HG02840 (cell line): ENCODE measurements around the gene SLC37A1.
A peak's percentile ranks its signal among the peaks of the same experiment; 100 is the strongest.

Experiments
- ATAC-seq: cut with Tn5 transposase; IDR thresholded peaks from one replicate; pipeline ENCODE4 v1.9.1; 2021; ENCODE audit warnings: mild to moderate bottlenecking, moderate library complexity, moderate number of reproducible peaks; ENCODE audit not compliant: unreplicated experiment, low FRiP score

Gene SLC37A1

DNA sequence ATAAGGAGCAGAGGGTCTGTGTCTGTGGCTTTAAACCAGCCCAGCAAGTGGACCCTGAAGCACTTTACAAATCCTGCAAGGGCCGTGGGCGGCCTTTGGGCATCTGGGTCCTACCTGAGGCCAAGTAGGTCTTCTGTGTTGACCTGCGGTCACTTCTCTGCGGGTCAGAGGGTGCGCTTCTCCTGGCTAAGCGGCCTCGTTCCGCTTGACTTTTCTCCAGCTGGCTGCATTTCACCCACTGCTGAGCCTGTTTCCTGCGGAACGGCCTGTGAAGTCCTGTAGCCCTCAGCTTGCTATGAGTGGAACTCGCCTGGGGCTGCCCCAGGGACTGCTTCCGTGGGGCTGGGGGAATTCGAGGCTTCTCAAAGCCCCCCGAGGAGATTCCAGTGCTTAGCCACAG lies 43.3 kb downstream of the SLC37A1 start:
- no peak for ATAC-seq

DNA sequence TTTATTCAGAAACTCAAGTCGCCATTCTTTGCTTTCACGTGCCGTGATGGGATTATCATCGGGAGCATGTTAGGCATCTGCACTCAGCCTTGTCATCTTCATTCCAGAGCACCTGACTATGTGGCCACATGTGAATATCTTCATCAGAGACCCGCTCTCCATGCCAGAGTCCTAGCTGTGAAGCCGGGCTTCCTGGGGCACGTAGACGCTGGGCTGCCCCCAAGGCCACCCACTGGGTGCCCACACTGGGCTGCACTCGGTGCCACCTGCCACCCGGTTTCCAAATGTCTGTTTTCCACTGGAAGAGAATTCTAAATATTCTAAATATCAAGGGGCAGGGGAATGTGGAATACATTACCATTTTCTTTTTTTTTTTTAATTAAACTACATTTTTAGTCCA lies 43.8 kb downstream of the SLC37A1 start:
- ATAC-seq: no peak

DNA sequence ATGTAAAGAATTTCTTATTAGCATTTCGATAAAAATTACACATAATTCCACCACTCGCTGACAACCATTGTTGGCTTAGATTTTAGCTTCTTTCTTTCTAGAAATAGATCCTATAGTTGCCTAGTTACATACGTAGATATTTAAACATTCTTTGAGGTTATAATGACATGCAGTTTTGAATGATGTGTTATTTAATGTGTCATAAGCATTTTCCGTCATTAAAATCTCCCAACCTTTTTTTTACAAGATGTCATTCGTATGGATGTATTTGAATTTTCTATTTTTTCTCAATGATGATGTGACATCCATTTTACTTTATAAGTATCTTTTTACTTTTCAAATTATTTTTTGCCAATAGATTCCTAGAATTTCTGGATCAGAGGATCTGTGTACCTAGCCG lies 44.7 kb downstream of the SLC37A1 start:
- ATAC-seq: no peak

DNA sequence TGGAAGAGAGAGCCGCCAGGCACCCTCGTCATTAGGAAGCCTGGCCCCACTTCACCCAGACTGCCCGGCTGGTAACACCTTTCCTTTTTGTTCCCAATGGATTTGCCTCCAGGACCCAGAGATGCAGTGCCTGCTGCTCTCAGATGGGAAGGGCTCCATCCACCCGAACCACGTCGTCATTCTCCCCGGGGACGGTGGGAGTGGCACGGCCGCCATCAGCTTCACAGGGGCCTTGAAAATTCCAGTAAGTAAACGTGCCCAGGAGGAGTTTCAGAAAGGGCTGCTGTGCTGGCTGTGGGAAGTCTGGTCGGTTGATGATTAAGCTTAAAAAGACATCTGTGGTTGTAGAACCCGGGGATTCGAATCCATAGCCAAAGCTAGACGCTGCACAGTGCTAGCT lies 45.2 kb downstream of the SLC37A1 start:
- no peak for ATAC-seq

DNA sequence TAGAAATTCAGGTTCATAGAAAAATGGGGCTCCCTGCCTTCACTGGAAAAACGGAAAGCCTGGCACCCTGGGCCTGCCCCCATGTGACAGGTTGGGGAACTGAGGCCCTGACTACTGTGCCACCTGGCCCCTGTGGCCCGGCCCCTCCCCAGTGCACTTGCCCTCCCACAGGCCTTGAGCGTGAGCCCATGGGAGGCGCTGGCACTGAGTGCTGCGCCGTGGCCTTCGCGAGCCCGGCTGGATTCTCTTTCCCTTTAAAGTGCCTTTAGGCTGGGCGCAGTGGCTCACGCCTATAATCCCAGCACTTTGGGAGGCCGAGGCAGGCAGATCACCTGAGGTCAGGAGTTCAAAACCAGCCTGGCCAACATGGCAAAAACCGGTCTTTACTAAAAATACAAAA lies 45.7 kb downstream of the SLC37A1 start:
- ATAC-seq: no peak

DNA sequence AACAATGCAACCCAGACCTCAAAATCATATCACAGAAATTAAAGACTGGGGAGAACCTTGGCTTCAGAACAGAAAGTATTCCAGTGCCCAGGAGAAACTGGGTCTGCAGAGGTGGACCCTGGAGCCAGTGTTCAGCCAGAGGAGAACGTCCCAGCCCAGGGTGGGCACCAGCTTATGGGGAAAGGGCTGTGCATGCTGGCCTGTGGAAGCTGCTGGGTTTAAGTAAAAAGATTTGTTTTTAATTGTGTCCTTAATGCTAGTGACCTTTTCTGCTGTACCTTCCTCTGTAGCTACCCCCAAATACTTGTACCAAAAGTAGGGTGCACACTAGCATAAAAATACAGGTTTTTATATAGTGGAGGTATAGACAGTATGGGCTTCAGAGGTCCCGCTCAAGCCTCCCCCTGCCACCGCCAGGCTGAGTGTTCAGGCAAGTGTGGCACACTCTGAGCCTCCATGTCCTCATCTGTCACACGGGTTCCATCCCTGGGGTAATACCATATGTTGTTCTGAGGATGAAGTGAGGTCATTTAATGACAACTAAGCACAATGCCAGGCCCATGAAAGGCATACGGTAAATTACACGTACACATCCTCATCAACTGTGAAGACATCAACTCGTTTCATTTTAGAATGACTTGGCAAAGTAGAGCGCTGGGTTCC lies 47.0 kb downstream of the SLC37A1 start:
- no peak for ATAC-seq

DNA sequence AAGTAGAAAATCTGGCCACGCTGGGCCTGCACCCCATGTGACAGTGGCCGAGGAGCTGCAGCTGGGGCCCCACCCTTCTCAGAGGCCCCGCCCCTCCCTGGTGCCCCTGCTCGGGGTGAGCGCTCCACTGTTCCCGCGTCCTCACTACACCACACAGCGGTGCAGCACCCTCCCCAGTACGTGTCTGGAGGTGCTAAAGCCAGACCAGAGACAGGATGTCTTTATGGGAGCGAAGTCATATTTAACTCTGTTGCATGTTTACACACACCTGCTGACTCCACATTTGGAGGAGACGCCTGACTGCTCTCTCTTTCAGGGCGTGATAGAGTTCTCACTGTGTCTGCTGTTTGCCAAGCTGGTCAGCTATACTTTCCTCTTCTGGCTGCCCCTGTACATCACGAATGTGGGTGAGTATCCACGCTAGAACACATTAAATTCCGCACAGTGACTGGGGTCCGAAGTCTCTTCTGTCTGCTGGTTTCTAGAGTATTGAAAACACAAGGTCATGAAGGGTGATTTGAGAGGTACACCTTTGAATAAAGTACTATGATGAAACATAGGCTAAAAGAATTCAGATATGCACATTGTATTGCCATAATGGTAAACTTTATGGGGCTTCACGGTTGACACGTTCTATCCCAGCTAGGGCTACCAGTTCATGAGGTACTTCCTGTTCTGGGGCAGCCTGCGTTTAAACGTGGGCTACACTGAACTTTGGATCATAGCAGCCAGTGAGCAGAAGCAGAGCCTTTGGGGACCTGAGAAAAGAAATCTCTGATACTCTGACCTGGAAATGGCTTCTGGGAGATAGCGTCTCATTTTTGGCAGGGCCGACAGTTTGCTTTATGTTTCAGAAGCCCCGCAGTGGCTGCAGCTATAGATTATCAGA lies 48.4 kb downstream of the SLC37A1 start:
- ATAC-seq: peak; percentile 66

DNA sequence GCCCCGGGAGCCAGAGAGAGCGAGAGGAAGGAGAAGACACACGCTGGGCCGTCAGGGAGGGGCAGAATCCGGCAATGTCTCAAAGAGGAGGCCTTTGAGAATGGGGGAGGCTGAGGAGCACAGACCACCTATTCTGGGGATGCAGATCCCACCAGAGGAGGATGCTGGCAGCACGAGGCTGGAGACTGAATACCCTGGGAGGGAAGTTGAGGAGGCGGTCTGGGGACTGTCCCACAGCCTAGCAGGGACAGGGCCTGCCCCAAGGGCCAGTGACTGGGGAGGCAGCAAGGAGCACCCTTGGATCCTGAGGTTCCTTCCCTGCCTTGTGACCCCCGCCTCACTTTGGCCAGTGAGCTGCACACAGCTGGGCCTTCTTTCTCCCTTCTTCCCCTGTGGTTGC lies 49.2 kb downstream of the SLC37A1 start:
- ATAC-seq: no peak

DNA sequence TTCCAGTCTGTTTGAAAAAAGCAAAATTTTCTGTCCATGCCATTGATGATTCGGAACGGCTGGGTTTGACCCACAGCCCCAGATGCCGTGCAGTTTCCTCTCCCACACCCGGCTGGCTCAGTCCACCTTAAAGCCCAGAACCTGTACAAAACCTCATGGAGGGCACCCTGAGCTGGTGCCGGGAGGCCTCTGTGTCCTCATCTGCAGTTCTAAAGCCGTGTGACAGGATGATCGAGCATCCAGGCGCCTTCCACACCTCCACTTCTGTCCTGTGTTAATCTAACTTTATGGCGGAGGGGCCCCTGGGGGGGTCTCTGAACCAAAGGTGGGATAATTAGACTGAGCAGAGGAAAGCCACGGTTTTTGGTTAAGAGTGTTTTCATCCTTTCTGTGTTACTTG lies 49.6 kb downstream of the SLC37A1 start:
- no peak for ATAC-seq

DNA sequence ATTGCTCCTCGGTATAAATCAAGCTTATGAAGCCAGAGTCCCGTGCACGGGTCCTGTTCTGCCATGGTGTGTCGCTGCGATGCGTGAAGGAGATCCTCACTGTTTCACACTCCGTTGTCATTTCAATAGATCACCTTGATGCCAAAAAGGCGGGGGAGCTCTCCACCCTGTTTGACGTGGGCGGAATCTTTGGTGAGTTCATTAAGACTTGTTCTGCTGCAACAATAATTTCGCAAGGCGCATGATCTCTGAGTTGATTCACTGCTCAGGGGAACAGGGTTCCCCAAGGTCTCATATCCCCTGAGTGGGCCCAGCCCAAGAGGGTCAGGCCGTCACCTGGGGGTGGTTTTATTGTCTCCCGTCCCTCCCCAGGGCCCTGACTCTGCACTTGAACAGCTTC lies 50.0 kb downstream of the SLC37A1 start:
- ATAC-seq: no peak

DNA sequence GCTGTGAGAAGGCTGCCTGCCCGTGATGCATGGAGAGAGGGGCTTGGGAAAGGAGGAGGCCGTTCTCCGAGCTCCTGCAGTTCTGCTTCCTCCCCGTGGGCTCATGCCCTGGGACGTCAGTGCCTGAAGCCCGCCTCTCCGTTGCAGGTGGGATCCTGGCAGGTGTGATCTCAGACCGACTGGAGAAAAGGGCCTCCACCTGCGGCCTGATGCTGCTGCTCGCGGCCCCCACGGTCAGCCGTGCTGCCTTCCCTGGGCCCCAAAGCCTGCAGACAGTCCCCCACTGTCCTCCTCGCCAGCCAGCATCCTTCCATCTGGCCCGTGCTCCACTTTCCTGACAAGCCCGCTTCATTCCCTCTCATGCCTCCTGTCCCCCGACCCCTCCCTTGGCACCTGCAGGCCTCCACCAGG lies 50.9 kb downstream of the SLC37A1 start:
- no peak for ATAC-seq

DNA sequence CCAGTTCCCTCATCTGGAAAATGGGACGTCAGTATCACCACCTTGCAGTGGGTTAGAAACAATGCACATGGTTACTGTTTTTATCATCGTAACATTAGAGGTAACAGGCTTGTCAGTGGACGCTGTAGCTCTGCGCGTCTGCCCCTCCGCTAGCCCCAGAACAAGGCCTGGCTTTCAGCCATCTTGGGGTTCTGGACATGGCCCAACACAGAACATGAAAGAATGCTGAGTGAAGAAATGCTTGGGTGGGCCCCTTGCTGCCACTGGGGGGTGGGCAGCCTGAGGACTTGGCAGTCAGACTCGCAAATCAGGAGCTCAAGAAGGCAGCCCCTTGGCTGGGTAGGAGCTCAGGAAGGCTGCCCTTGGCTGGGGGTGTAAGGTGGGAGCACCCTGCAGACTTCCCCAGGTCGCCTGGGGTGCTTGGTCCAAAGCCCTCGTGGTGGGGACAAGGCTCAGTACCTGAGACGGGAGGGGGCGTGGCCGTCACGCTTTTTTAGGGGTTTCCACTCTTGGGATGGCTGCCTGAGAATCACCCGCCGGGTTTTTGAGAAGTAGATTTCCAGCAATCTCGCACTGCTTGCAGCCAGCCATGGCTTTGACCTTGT lies 51.7 kb downstream of the SLC37A1 start:
- ATAC-seq: no peak

DNA sequence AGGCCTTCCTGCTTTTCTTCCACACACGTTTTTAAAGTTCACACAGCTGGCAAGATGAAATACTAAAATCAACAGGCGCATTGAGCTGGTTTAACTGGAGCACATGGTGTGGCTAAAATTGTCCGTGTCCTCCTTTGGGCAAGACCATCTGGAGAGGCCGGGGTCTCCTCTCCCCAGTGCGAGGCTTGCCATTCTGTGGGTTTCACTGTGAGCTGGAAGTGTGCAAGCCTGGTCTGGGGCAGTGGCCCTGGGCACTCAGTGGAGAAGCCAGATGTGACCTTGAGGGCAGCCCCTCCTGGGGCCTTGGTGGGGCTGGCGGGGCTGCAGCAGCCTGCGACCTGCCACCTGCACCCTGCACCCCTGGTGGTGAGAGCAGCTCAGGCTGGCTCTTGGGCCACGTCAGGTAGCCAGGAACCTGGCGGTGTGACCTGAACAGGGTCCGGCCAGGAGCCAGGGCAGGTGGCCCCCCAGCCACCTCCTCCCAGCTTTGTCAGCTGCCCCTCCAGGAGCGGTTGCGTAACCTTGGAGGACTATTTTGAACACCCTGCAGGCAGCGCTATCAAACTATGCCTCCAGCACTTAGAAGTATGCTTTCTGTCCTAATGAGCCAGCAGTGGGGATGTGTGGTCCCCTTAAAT lies 52.4 kb downstream of the SLC37A1 start:
- no peak for ATAC-seq

DNA sequence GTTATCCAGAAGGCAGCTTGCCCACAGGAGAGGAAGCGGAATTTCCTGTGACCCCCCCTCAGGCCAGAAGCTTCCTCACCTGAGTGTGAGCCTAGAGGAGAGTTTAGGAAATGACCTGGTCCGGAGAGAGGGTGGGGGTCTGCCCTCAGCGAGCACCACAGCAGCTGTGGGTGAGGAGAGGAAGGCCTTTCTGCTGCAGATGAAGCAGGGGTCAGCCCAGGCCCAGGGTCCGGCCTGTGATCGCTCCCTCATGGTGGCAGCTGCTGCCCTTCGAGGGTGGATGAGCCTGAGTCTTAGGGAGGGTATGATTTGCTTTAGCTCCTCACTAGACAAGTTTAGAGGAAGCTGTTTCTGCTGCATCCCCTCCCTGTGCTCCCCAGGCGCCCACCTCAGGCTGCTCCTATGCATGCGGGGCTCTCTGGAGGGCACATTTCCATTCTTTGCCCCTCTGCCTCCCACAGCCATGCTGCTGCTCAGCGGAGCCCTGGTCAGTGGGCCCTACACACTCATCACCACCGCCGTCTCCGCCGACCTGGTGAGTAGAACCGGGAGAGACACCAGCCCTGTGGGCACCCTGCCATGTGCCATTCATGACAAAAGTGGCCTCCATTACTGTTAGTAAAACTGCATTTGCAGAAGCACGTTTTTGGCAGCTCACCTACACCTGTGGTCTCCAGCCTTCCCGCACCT lies 53.0 kb downstream of the SLC37A1 start:
- no peak for ATAC-seq

DNA sequence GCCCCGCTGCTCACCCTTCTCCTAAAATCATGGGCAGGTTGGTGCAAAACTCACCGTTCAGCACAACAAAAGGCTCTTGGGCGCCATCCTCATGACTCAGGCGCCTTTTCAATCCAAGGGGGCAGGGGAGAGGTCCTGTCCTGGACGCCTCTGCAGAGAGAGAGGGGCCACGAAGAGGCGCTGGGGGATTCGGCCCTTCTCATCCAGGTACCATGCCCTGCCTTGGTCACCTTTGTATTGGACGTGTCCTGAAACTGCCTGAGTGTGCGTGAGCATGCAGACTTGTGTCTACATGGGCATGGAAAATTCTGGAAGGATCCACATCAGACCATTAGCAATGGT lies 53.5 kb downstream of the SLC37A1 start:
- no peak for ATAC-seq

DNA sequence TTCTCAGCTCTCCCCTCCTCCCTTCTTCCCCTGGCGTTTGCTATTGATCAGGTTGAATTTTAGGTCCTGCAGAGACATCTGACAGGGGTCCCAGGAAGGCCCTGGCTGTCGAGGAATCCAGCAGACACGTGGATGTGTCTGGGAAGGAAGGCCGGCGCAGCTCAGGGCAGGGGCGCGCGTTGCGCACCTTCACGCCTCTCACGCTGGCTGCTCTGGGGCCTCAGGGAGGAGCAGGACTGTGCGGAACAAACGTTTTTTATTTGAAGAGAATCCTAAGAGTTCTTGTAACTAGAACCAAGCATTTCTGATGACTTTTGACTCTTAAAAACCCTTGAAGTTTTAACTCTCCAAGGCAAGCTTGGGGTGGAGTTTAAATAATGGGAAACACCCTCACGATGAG lies 54.2 kb downstream of the SLC37A1 start:
- no peak for ATAC-seq

DNA sequence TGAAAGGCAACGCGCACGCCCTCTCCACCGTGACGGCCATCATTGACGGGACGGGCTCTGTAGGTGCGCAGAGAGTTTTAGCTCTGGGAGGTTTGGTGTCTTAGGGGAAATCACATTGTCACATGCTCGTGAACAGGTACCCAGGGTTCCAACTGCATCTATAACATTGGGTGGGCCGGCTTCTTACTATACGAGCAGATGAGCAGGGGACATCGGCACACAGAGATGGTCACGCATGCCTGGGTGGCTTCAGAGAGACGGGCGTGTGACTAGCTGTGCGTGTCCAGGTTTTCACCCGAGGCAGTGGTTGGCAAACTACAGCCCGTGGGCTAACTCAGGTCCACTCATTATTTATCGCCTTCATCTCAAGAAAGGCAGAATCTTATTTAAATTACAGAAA lies 54.7 kb downstream of the SLC37A1 start:
- ATAC-seq: no peak

DNA sequence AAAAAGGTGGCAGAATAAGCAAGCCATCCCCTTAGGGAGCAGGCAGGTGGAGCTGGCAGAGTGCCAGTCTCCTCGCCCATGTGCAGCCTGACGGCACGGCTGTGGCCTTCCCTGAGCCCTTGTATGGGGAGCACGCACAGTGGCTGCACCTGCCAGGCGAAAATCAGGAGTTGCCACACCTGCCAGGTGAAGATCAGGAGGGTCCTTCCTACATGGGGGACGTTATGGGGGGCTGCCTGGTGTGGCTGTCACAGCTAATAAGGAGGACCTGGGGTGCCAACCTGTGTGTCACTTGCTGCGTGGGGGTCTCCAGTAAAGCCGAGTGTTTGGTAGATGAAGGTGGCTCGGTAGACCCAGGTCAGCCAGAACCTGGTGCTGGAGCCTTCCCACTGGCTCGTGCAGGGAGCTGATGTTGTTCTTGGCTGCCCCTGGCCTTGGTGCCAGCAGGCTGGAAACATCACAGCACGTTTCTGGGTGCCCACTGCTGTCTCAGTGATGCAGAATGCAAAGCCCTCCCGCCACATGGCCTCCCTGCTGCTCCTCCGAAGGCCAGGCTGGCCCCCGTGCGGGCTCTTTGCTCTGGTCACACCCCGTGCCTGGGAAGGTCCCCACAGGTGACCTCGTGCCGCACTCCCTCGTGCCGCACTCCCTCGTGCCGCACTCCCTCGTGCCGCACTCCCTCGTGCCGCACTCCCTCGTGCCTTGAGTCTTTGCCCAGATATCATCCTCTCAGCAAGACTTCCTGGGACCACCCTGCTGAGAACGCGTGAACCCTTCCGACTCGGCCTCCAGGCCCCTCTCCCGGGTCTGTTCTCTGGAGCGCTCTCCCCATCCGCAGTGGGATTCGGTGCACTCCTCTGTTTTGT lies 55.4 kb downstream of the SLC37A1 start:
- ATAC-seq: no peak

DNA sequence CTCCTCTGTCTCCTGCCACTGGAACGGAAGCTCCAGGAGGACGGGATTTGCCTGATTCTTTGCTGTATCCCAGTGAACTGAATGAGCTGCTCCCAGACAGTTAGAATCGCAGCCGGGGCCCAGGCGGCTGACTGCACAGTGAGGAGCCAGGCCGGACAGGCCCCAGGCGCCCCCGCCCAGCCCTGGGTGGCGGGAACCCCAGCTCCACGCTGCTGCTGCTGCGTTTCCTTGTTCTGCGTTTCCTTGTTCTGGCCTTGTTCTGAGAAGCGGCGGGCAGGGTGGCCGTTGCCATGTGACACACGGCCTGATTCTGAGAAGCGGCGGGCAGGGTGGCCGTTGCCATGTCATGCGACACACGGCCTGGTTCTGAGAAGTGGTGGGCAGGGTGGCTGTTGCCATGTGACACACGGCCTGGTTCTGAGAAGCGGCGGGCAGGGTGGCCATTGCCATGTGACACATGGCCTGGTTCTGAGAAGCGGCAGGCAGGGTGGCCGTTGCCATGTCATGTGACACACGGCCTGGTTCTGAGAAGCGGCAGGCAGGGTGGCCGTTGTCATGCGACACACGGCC lies 56.2 kb downstream of the SLC37A1 start:
- ATAC-seq: no peak
